ENCODE data around the gene NCEH1. TPM values are rescaled to one million over a fixed set of nuclear protein-coding genes. Genes with fewer than 3 reads are reported as not detected.

The NCEH1 gene
- total and polyA plus RNA-seq, 2 experiments from 2014 or later = 1.8 to 4.9 TPM

DNA sequence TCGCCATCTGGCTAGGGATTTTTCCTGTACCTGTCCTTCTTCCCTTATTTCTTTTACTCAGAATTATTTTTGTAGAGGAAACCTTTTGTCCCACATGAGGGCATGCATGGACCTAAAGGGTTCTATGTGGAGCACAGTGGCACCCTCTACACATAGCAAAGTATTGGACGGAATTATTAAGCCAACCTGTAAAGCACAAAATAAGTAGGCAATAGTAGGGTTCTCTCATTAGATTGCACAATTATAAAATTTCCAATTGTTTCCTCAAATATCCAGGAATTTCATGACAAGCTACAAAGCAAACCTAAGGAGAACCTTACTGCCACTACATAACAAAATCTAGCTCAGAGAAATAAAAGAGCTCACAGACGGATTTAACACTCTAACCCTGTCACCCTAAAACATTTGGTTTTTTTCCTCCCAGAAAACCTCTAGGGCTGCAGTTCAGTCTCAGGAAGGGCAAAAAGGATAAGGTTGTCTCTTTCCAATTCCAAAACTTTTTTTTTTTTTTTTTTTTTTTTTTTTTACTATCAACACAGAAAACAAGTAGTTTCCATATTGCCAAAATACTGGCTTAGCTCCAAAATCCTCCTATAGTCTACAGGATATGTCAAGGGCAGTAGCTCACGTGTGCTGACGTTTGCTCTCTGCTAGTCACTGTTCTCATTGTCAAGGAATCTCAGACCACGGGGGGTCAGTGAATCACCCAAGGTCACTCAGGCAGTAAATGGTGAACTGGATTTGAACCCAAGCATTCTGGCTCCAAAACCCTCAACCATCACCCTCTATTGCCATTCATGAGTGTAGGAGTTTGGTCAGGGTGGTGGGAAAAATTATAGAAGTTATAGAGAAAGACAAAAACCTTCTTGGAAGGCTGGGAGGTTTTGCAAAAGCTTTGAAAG, 52.3 kb downstream of the NCEH1 start (continued):
- TF ChIP-seq, protein P1, sequence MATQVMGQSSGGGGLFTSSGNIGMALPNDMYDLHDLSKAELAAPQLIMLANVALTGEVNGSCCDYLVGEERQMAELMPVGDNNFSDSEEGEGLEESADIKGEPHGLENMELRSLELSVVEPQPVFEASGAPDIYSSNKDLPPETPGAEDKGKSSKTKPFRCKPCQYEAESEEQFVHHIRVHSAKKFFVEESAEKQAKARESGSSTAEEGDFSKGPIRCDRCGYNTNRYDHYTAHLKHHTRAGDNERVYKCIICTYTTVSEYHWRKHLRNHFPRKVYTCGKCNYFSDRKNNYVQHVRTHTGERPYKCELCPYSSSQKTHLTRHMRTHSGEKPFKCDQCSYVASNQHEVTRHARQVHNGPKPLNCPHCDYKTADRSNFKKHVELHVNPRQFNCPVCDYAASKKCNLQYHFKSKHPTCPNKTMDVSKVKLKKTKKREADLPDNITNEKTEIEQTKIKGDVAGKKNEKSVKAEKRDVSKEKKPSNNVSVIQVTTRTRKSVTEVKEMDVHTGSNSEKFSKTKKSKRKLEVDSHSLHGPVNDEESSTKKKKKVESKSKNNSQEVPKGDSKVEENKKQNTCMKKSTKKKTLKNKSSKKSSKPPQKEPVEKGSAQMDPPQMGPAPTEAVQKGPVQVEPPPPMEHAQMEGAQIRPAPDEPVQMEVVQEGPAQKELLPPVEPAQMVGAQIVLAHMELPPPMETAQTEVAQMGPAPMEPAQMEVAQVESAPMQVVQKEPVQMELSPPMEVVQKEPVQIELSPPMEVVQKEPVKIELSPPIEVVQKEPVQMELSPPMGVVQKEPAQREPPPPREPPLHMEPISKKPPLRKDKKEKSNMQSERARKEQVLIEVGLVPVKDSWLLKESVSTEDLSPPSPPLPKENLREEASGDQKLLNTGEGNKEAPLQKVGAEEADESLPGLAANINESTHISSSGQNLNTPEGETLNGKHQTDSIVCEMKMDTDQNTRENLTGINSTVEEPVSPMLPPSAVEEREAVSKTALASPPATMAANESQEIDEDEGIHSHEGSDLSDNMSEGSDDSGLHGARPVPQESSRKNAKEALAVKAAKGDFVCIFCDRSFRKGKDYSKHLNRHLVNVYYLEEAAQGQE (IDR thresholded peaks at IDR 0.05; ENCODE audit: unreplicated experiment) = no peak
- TF ChIP-seq ZNF114 (CRISPR knock-in tag; IDR thresholded peaks at IDR 0.05) (no peak), EZH2 (IDR thresholded peaks at IDR 0.05; ENCODE audit: low read depth, unreplicated experiment) (no peak), EZH2phosphoT487 (IDR thresholded peaks at IDR 0.05; ENCODE audit: unreplicated experiment) (no peak)

DNA sequence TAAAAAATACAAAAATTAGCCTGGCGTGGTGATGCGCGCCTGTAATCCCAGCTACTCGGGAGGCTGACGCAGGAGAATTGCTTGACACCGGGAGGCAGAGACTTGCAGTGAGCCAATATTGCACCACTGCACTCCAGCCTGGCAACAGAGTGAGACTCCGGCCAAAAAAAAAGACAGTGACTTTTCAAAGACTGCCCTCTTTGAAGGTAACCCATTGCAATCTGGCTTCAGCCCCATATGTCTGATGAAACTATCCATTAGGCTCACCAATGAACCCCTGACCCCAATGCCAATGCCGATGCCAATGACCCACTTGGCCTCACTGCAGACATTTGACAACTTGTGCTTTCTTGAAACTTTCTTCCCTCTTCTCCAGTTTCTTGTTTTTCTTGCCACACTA, 54.3 kb downstream of the NCEH1 start:
- Histone ChIP-seq H3F3A (replicated peaks; ENCODE audit: low read depth) (no peaks in the 10 kb centered on the region), H4K20me1 (replicated peaks; ENCODE audit: insufficient read depth) (no peaks in the 10 kb centered on the region; the same call in 1 of the 2 replicates), H3K27me3 (ENCODE audit: insufficient read depth) (no peaks in the 10 kb centered on the region), H3K79me2 (replicated peaks; ENCODE audit: insufficient read depth) (no peaks in the 10 kb centered on the region), H3K9me2 (ENCODE audit: insufficient read depth) (0 out of 2 replicates have a peak, but pooled peaks cover 9% of the 10 kb centered on the region), H3K4me1 (ENCODE audit: insufficient read depth) (peaks cover 5% of the 10 kb centered on the region; the same call in 1 of the 2 replicates), H2AFZ (no peak overlapping the region), H3K4me3 (no peak overlapping the region), H3K4me2 (no peak overlapping the region), H3K27ac (ENCODE audit: low read depth) (no peak overlapping the region), H3K36me3 (ENCODE audit: insufficient read depth) (no peaks in the 10 kb centered on the region)
- TF ChIP-seq ZNF114 (CRISPR knock-in tag; IDR thresholded peaks at IDR 0.05) = no peak
- TF ChIP-seq STAT1 (IDR thresholded peaks at IDR 0.05; ENCODE audit: unreplicated experiment) = no peak
- TF ChIP-seq, protein P2, sequence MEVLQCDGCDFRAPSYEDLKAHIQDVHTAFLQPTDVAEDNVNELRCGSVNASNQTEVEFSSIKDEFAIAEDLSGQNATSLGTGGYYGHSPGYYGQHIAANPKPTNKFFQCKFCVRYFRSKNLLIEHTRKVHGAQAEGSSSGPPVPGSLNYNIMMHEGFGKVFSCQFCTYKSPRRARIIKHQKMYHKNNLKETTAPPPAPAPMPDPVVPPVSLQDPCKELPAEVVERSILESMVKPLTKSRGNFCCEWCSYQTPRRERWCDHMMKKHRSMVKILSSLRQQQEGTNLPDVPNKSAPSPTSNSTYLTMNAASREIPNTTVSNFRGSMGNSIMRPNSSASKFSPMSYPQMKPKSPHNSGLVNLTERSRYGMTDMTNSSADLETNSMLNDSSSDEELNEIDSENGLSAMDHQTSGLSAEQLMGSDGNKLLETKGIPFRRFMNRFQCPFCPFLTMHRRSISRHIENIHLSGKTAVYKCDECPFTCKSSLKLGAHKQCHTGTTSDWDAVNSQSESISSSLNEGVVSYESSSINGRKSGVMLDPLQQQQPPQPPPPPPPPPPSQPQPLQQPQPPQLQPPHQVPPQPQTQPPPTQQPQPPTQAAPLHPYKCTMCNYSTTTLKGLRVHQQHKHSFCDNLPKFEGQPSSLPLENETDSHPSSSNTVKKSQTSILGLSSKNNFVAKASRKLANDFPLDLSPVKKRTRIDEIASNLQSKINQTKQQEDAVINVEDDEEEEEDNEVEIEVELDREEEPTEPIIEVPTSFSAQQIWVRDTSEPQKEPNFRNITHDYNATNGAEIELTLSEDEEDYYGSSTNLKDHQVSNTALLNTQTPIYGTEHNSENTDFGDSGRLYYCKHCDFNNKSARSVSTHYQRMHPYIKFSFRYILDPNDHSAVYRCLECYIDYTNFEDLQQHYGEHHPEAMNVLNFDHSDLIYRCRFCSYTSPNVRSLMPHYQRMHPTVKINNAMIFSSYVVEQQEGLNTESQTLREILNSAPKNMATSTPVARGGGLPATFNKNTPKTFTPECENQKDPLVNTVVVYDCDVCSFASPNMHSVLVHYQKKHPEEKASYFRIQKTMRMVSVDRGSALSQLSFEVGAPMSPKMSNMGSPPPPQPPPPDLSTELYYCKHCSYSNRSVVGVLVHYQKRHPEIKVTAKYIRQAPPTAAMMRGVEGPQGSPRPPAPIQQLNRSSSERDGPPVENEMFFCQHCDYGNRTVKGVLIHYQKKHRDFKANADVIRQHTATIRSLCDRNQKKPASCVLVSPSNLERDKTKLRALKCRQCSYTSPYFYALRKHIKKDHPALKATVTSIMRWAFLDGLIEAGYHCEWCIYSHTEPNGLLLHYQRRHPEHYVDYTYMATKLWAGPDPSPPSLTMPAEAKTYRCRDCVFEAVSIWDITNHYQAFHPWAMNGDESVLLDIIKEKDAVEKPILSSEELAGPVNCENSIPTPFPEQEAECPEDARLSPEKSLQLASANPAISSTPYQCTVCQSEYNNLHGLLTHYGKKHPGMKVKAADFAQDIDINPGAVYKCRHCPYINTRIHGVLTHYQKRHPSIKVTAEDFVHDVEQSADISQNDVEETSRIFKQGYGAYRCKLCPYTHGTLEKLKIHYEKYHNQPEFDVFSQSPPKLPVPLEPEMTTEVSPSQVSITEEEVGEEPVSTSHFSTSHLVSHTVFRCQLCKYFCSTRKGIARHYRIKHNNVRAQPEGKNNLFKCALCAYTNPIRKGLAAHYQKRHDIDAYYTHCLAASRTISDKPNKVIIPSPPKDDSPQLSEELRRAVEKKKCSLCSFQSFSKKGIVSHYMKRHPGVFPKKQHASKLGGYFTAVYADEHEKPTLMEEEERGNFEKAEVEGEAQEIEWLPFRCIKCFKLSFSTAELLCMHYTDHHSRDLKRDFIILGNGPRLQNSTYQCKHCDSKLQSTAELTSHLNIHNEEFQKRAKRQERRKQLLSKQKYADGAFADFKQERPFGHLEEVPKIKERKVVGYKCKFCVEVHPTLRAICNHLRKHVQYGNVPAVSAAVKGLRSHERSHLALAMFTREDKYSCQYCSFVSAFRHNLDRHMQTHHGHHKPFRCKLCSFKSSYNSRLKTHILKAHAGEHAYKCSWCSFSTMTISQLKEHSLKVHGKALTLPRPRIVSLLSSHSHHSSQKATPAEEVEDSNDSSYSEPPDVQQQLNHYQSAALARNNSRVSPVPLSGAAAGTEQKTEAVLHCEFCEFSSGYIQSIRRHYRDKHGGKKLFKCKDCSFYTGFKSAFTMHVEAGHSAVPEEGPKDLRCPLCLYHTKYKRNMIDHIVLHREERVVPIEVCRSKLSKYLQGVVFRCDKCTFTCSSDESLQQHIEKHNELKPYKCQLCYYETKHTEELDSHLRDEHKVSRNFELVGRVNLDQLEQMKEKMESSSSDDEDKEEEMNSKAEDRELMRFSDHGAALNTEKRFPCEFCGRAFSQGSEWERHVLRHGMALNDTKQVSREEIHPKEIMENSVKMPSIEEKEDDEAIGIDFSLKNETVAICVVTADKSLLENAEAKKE (CRISPR knock-in tag; IDR thresholded peaks at IDR 0.05) = no peak
- TF ChIP-seq EZH2 (IDR thresholded peaks at IDR 0.05; ENCODE audit: low read depth, unreplicated experiment) = no peak
- no peak for TF ChIP-seq POLR2AphosphoS5 (IDR thresholded peaks at IDR 0.05; ENCODE audit: low read depth)
- TF ChIP-seq JUNB (IDR thresholded peaks at IDR 0.05; ENCODE audit: unreplicated experiment) = no peak
- TF ChIP-seq, protein P3, sequence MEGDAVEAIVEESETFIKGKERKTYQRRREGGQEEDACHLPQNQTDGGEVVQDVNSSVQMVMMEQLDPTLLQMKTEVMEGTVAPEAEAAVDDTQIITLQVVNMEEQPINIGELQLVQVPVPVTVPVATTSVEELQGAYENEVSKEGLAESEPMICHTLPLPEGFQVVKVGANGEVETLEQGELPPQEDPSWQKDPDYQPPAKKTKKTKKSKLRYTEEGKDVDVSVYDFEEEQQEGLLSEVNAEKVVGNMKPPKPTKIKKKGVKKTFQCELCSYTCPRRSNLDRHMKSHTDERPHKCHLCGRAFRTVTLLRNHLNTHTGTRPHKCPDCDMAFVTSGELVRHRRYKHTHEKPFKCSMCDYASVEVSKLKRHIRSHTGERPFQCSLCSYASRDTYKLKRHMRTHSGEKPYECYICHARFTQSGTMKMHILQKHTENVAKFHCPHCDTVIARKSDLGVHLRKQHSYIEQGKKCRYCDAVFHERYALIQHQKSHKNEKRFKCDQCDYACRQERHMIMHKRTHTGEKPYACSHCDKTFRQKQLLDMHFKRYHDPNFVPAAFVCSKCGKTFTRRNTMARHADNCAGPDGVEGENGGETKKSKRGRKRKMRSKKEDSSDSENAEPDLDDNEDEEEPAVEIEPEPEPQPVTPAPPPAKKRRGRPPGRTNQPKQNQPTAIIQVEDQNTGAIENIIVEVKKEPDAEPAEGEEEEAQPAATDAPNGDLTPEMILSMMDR (conservative IDR thresholded peaks at IDR 0.05; ENCODE audit: low read depth in 2 of 2) = no peak
- TF ChIP-seq, protein P4, sequence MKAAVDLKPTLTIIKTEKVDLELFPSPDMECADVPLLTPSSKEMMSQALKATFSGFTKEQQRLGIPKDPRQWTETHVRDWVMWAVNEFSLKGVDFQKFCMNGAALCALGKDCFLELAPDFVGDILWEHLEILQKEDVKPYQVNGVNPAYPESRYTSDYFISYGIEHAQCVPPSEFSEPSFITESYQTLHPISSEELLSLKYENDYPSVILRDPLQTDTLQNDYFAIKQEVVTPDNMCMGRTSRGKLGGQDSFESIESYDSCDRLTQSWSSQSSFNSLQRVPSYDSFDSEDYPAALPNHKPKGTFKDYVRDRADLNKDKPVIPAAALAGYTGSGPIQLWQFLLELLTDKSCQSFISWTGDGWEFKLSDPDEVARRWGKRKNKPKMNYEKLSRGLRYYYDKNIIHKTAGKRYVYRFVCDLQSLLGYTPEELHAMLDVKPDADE (IDR thresholded peaks at IDR 0.05) = no peak
- no peak overlapping the region for H3K27ac Mint-ChIP-seq
- H3K36me3 Mint-ChIP-seq (ENCODE audit: low read depth) = no peaks in the 10 kb centered on the region
- no peak for ATAC-seq
- H3K4me3 Mint-ChIP-seq = no peak overlapping the region
- DNase-seq (ENCODE audit: low spot score) = no peak
- no peaks in the 10 kb centered on the region; the same call in 2 of the 3 replicates for H3K9me3 Mint-ChIP-seq
- H3K4me1 Mint-ChIP-seq = peaks cover 6% of the 10 kb centered on the region; the same call in 2 of the 3 replicates
- peaks cover 2% of the 10 kb centered on the region for H3K27me3 Mint-ChIP-seq (ENCODE audit: insufficient read depth, low read depth, poor library complexity)
